ENCODE data around the gene TIAL1. TPM values are rescaled to one million over a fixed set of nuclear protein-coding genes. Genes with fewer than 3 reads are reported as not detected.

The TIAL1 gene
- total and polyA plus RNA-seq, 4 donors = 19.7 to 28.7 (median 23.4) TPM

- no peak for DNase-seq (ENCODE audit: low spot score)
- 91% methylated on average over 2 of the region's 2 CpGs for WGBS
- Histone ChIP-seq H3K4me1 (ENCODE audit: control insufficient read depth in 4 of 4, insufficient read depth in 4 of 4, low read length in 3 of 4) (no peaks in the 10 kb centered on the region), H3K27ac (ENCODE audit: low read depth in 1 of 2, low read length in 2 of 2) (no peak overlapping the region), H3K9me3 (ENCODE audit: control insufficient read depth in 4 of 4, low read length in 3 of 4) (no peaks in the 10 kb centered on the region), H3K4me3 (ENCODE audit: low read depth in 1 of 3, low read length in 3 of 3) (no peak overlapping the region), H3K9ac (ENCODE audit: low read depth in 1 of 2, low read length in 2 of 2) (no peak overlapping the region), H3K27me3 (ENCODE audit: control insufficient read depth in 4 of 4, insufficient read depth in 4 of 4, low read length in 3 of 4) (no peaks in the 10 kb centered on the region), H3K36me3 (ENCODE audit: control insufficient read depth in 4 of 4, insufficient read depth in 3 of 4, low read depth in 1 of 4, low read length in 3 of 4) (no peaks in the 10 kb centered on the region)
- TF ChIP-seq ATF3 (IDR thresholded peaks at IDR 0.05) (no peak), RAD21 (IDR thresholded peaks at IDR 0.05) (no peak), HNF4A (conservative IDR thresholded peaks at IDR 0.05) (no peak), NR2F2 (IDR thresholded peaks at IDR 0.05) (no peak), CTCF (IDR thresholded peaks at IDR 0.05; ENCODE audit: low read depth, low read length, missing input control) (no peak), EGR1 (IDR thresholded peaks at IDR 0.05; ENCODE audit: low read depth in 2 of 2) (no peak), SP1 (IDR thresholded peaks at IDR 0.05) (no peak), GABPA (IDR thresholded peaks at IDR 0.05 in 1 of 2, conservative IDR thresholded peaks at IDR 0.05 in 1 of 2) (no peak), FOXA1 (IDR thresholded peaks at IDR 0.05) (no peak), HNF4G (IDR thresholded peaks at IDR 0.05) (no peak), FOXA2 (IDR thresholded peaks at IDR 0.05) (no peak), ZBTB33 (IDR thresholded peaks at IDR 0.05) (no peak), JUND (IDR thresholded peaks at IDR 0.05) (no peak), TAF1 (conservative IDR thresholded peaks at IDR 0.05) (no peak), RXRA (IDR thresholded peaks at IDR 0.05) (no peak)
- TF ChIP-seq, protein P1, sequence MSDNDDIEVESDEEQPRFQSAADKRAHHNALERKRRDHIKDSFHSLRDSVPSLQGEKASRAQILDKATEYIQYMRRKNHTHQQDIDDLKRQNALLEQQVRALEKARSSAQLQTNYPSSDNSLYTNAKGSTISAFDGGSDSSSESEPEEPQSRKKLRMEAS (IDR thresholded peaks at IDR 0.05) = no peak
These were observed 22.5 kb upstream of the TIAL1 start for GRCh38 chr10:119619215-119619614.

- H3K4me3 ChIP-seq (ENCODE audit: low read depth in 1 of 3, low read length in 3 of 3) = no peak overlapping the region
- no peaks in the 10 kb centered on the region for H3K27me3 ChIP-seq (ENCODE audit: control insufficient read depth in 4 of 4, insufficient read depth in 4 of 4, low read length in 3 of 4)
- no peak for DNase-seq (ENCODE audit: low spot score)
- TF ChIP-seq JUND (IDR thresholded peaks at IDR 0.05) (no peak), RAD21 (IDR thresholded peaks at IDR 0.05) (peak in 1 of 2 donors; percentile 54), HNF4G (IDR thresholded peaks at IDR 0.05) (no peak), HNF4A (conservative IDR thresholded peaks at IDR 0.05) (peak in 1 of 2 donors; percentile 18), EGR1 (IDR thresholded peaks at IDR 0.05; ENCODE audit: low read depth in 2 of 2) (no peak), YY1 (IDR thresholded peaks at IDR 0.05) (no peak)
- TF ChIP-seq, protein P2, sequence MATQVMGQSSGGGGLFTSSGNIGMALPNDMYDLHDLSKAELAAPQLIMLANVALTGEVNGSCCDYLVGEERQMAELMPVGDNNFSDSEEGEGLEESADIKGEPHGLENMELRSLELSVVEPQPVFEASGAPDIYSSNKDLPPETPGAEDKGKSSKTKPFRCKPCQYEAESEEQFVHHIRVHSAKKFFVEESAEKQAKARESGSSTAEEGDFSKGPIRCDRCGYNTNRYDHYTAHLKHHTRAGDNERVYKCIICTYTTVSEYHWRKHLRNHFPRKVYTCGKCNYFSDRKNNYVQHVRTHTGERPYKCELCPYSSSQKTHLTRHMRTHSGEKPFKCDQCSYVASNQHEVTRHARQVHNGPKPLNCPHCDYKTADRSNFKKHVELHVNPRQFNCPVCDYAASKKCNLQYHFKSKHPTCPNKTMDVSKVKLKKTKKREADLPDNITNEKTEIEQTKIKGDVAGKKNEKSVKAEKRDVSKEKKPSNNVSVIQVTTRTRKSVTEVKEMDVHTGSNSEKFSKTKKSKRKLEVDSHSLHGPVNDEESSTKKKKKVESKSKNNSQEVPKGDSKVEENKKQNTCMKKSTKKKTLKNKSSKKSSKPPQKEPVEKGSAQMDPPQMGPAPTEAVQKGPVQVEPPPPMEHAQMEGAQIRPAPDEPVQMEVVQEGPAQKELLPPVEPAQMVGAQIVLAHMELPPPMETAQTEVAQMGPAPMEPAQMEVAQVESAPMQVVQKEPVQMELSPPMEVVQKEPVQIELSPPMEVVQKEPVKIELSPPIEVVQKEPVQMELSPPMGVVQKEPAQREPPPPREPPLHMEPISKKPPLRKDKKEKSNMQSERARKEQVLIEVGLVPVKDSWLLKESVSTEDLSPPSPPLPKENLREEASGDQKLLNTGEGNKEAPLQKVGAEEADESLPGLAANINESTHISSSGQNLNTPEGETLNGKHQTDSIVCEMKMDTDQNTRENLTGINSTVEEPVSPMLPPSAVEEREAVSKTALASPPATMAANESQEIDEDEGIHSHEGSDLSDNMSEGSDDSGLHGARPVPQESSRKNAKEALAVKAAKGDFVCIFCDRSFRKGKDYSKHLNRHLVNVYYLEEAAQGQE (IDR thresholded peaks at IDR 0.05) = no peak
- 73% methylated on average over 13 of the region's 13 CpGs for whole genome bisulfite sequencing
- H3K4me1 ChIP-seq (ENCODE audit: control insufficient read depth in 4 of 4, insufficient read depth in 4 of 4, low read length in 3 of 4) = no peaks in the 10 kb centered on the region
- no peak overlapping the region for H3K9ac ChIP-seq (ENCODE audit: low read depth in 1 of 2, low read length in 2 of 2)
- H3K27ac ChIP-seq (ENCODE audit: low read depth in 1 of 2, low read length in 2 of 2) = no peak overlapping the region
- H3K36me3 ChIP-seq (ENCODE audit: control insufficient read depth in 4 of 4, insufficient read depth in 3 of 4, low read depth in 1 of 4, low read length in 3 of 4) = no peaks in the 10 kb centered on the region
- no peaks in the 10 kb centered on the region for H3K9me3 ChIP-seq (ENCODE audit: control insufficient read depth in 4 of 4, low read length in 3 of 4)
These were observed 20.3 kb upstream of the TIAL1 start for GRCh38 chr10:119616882-119617570.
